ENCODE measurements around the gene BDNF.

The BDNF gene

GRCh38 chr11:27626269-27626937 is 73.9 kb downstream of the BDNF start:
- DNase-seq (ENCODE audit: low read depth): no peak

GRCh38 chr11:27625347-27625912 is 74.8 kb downstream of the BDNF start:
- no peak for DNase-seq (ENCODE audit: low read depth)

GRCh38 chr11:27623945-27624523 is 76.2 kb downstream of the BDNF start:
- DNase-seq (ENCODE audit: low read depth): no peak

- DNase-seq (ENCODE audit: low read depth): no peak
These were observed 77.5 kb downstream of the BDNF start for GRCh38 chr11:27622541-27623300.

GRCh38 chr11:27621405-27622161 is 78.7 kb downstream of the BDNF start:
- DNase-seq (ENCODE audit: low read depth): no peak

GRCh38 chr11:27619763-27620335 is 80.4 kb downstream of the BDNF start:
- no peak for DNase-seq (ENCODE audit: low read depth)

- DNase-seq (ENCODE audit: low read depth): no peak
These were observed 81.1 kb downstream of the BDNF start for GRCh38 chr11:27619039-27619574.

GRCh38 chr11:27618281-27618915 is 81.9 kb downstream of the BDNF start:
- DNase-seq (ENCODE audit: low read depth): no peak

- DNase-seq (ENCODE audit: low read depth): no peak
These were observed 83.5 kb downstream of the BDNF start for GRCh38 chr11:27616711-27617110.

- DNase-seq (ENCODE audit: low read depth): no peak
These were observed 84.4 kb downstream of the BDNF start for GRCh38 chr11:27615833-27616232.

GRCh38 chr11:27614092-27614491 is 86.2 kb downstream of the BDNF start:
- no peak for DNase-seq (ENCODE audit: low read depth)

- no peak for DNase-seq (ENCODE audit: low read depth)
These were observed 87.0 kb downstream of the BDNF start for GRCh38 chr11:27612932-27613880.

GRCh38 chr11:27611947-27612455 is 88.3 kb downstream of the BDNF start:
- DNase-seq (ENCODE audit: low read depth): no peak

GRCh38 chr11:27611390-27611789 is 88.9 kb downstream of the BDNF start:
- no peak for DNase-seq (ENCODE audit: low read depth)

- no peak for DNase-seq (ENCODE audit: low read depth)
These were observed 89.3 kb downstream of the BDNF start for GRCh38 chr11:27610946-27611345.

- DNase-seq (ENCODE audit: low read depth): no peak
These were observed 90.0 kb downstream of the BDNF start for GRCh38 chr11:27610280-27610679.

- DNase-seq (ENCODE audit: low read depth): no peak
These were observed 91.3 kb downstream of the BDNF start for GRCh38 chr11:27608951-27609350.

- DNase-seq (ENCODE audit: low read depth): no peak
These were observed 94.8 kb downstream of the BDNF start for GRCh38 chr11:27605422-27605821.
